ENCODE data around the gene IGF1R. TPM values are rescaled to one million over a fixed set of nuclear protein-coding genes. Genes with fewer than 3 reads are reported as not detected.

IGF1R gene
- total and polyA plus RNA-seq, 12 donors: 8.6 to 138 (median 66.0) TPM

DNA sequence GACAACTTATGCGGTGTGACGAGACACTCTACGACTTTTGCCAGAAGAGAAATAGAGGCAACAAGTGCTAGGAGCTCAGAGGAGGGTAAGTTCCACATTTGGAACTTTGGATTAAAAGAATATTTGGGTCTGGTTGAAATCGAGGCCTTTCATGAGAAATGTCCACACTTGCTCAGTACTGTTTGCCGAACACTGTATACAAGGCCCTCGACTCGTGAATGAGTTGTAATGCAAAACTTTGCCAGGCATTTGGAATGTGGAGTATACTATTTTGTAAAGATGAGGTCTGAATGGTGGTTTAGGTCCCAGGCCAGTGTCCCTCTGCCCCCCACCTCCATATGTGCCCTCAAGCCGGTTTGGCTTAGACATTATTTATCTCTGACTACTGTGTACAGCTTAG lies 73.9 kb downstream of the IGF1R start:
- Histone ChIP-seq H3K36me3 (replicated peaks in 1 of 2) (no peaks in the 10 kb centered on the region), H3K4me1 (replicated peaks in 1 of 2) (peaks cover 6 to 40% of the 10 kb centered on the region in 2 donors), H3K27ac (no peak overlapping the region), H3K9me3 (replicated peaks in 1 of 3) (no peaks in the 10 kb centered on the region), H3K27me3 (no peaks in the 10 kb centered on the region), H3K4me3 (no peak overlapping the region)
- no peak for TF ChIP-seq POLR2A (IDR thresholded peaks at IDR 0.05)
- TF ChIP-seq, protein P1, sequence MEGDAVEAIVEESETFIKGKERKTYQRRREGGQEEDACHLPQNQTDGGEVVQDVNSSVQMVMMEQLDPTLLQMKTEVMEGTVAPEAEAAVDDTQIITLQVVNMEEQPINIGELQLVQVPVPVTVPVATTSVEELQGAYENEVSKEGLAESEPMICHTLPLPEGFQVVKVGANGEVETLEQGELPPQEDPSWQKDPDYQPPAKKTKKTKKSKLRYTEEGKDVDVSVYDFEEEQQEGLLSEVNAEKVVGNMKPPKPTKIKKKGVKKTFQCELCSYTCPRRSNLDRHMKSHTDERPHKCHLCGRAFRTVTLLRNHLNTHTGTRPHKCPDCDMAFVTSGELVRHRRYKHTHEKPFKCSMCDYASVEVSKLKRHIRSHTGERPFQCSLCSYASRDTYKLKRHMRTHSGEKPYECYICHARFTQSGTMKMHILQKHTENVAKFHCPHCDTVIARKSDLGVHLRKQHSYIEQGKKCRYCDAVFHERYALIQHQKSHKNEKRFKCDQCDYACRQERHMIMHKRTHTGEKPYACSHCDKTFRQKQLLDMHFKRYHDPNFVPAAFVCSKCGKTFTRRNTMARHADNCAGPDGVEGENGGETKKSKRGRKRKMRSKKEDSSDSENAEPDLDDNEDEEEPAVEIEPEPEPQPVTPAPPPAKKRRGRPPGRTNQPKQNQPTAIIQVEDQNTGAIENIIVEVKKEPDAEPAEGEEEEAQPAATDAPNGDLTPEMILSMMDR (IDR thresholded peaks at IDR 0.05): no peak
- no peak for DNase-seq
- intact Hi-C loops (cut with DNase I): loop anchor here in 1 of 2 donors (10.0 kb wide), 1 partner anchor 197 kb away; no protein-coding TSS in a partner anchor
- 77 to 86% (median 80%) methylated on average over 8 of the region's 8 CpGs for WGBS, 4 donors

DNA sequence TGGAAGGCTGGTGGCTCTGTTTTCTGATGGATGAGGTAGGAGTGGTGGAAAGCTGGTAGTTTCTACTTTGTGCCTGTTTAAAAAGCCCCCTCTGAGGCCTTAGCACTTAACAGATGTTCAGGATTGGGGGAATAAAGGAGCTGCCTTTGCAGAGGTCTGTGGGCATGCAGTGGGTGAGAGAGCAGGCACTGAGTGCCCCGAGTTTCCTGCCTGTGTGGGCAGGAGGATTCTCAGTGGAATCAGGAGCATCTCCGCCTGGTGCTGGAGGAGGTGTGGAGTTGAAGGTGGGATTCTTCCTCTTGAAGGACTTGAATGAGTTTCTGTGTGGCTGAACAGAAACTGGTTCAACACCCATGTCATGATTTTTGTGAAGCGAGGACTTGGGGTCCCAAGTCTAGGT lies 74.3 kb downstream of the IGF1R start:
- TF ChIP-seq, protein P1 (IDR thresholded peaks at IDR 0.05): no peak
- DNase-seq: no peak
- Histone ChIP-seq H3K27me3 (no peaks in the 10 kb centered on the region), H3K9me3 (replicated peaks in 1 of 3) (no peaks in the 10 kb centered on the region), H3K4me1 (replicated peaks in 1 of 2) (peaks cover 9 to 44% of the 10 kb centered on the region in 2 donors), H3K36me3 (replicated peaks in 1 of 2) (no peaks in the 10 kb centered on the region), H3K4me3 (no peak overlapping the region), H3K27ac (no peak overlapping the region)
- WGBS, 4 donors: 89 to 97% (median 92%) methylated on average over 3 of the region's 3 CpGs
- intact Hi-C loops (cut with DNase I): loop anchor here in 1 of 2 donors (10.0 kb wide), 1 partner anchor 198 kb away; no protein-coding TSS in a partner anchor

DNA sequence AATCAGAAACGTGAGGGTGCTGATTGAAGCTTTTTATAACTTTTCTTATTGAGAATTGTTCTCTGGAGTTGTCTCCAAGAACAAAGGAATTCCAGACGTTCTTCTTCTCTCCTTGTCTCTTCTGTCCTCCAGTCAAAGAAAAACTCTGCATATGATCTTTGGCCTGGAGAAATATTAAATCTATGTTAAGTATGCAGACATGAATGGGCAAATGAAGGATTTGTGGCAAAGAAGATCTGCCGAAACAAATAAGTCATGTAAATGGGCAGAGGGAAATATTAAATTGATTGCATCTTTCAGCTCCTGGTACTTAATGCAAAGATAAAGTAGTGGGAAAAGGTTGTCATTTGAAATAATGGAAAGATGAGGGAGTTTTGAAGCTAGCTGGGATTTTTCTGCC lies 74.9 kb downstream of the IGF1R start:
- H3K27ac ChIP-seq: no peak overlapping the region

DNA sequence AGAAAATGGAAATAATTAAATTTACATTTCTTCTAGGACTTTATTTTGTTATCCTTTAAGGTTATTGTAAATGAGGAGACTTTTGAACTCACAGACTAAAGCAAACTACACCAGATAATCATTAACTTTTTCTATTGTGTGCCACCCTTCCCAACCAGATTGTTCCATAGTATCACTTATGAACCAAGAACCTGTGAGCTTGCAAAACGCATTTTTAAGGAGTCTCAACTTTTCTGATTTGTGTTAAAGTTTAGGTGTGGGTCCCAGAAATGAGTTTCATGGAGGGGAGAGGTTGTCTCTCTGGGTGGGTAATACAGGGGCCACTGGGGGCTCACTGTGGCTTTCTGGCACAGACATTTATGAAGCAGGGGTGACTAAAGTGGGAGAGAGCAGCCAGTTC lies 75.7 kb downstream of the IGF1R start:
- WGBS, 4 donors: 83 to 100% (median 90%) methylated on average over 1 of the region's 1 CpG
- no peak for DNase-seq
- no peaks in the 10 kb centered on the region for H3K9me3 ChIP-seq (replicated peaks in 1 of 3)
- H3K27ac ChIP-seq: no peak overlapping the region
- peaks cover 19 to 48% of the 10 kb centered on the region in 2 donors for H3K4me1 ChIP-seq (replicated peaks in 1 of 2)
- no peaks in the 10 kb centered on the region for H3K36me3 ChIP-seq (replicated peaks in 1 of 2)
- no peak for TF ChIP-seq POLR2A (IDR thresholded peaks at IDR 0.05)
- TF ChIP-seq, protein P1 (IDR thresholded peaks at IDR 0.05): no peak
- intact Hi-C loops (cut with DNase I): loop anchor here in 1 of 2 donors (10.0 kb wide), 1 partner anchor 199 kb away; no protein-coding TSS in a partner anchor
- no peak overlapping the region for H3K4me3 ChIP-seq
- no peaks in the 10 kb centered on the region for H3K27me3 ChIP-seq

More for the DNA sequence above, 74.9 kb downstream of the IGF1R start:
- Histone ChIP-seq H3K4me3 (no peak overlapping the region), H3K4me1 (replicated peaks in 1 of 2) (peaks cover 13 to 48% of the 10 kb centered on the region in 2 donors), H3K9me3 (replicated peaks in 1 of 3) (no peaks in the 10 kb centered on the region), H3K27me3 (no peaks in the 10 kb centered on the region), H3K36me3 (replicated peaks in 1 of 2) (no peaks in the 10 kb centered on the region)
- DNase-seq: no peak
- TF ChIP-seq, protein P1 (IDR thresholded peaks at IDR 0.05): no peak
- no peak for TF ChIP-seq POLR2A (IDR thresholded peaks at IDR 0.05)
- 67 to 74% (median 69%) methylated on average over 3 of the region's 3 CpGs for WGBS, 4 donors
- intact Hi-C loops (cut with DNase I): loop anchor here in 1 of 2 donors (10.0 kb wide), 1 partner anchor 198 kb away; no protein-coding TSS in a partner anchor

Data from adrenal gland (tissue), 12 donors.